Activated CD4-positive, alpha-beta memory T cell treated with anti-CD3 and anti-CD28 coated beads for 36 hours (primary cell): ENCODE results near the gene ANXA4. TPM values are rescaled to one million over a fixed set of nuclear protein-coding genes. Genes with fewer than 3 reads are reported as not detected.
"Not testable (repeated sequence)": the region's sequence is repeated elsewhere in the genome, so short reads cannot be mapped to it uniquely, and the experiment has no call there.

Experiments
- CTCF ChIA-PET: fragments of 350-600 bp; sonication (Branson Sonifier 250); formaldehyde crosslinking; loops from one replicate; lab custom pipeline; 2021; ENCODE audit warnings: antibody characterized with exemption, inconsistent platforms; lab: Charles Lee
- POLR2A ChIA-PET: fragments of 350-600 bp; sonication (Branson Sonifier 250); formaldehyde crosslinking; loops from one replicate; lab custom pipeline; 2021; ENCODE audit warnings: antibody characterized with exemption; lab: Charles Lee
- DNase-seq: peaks from one replicate; pipeline ENCODE4 v3.0.0-alpha.2; 2020
- H3K27ac Mint-ChIP-seq: one replicate; pipeline ENCODE4 v1.8.0; 2021; ENCODE audit warnings: mixed read lengths
- H3K27me3 Mint-ChIP-seq: one replicate; pipeline ENCODE4 v1.8.0; 2021; ENCODE audit warnings: mixed read lengths
- H3K36me3 Mint-ChIP-seq: one replicate; pipeline ENCODE4 v1.8.0; 2021; ENCODE audit warnings: mixed read lengths
- H3K4me1 Mint-ChIP-seq: one replicate; pipeline ENCODE4 v1.8.0; 2021; ENCODE audit warnings: low read depth, mixed read lengths
- H3K4me3 Mint-ChIP-seq: one replicate; pipeline ENCODE4 v1.8.0; 2021; ENCODE audit warnings: mild to moderate bottlenecking, mixed read lengths
- H3K9me3 Mint-ChIP-seq: one replicate; pipeline ENCODE4 v1.8.0; 2021; ENCODE audit warnings: mixed read lengths
- intact Hi-C: fragments of 100-400 bp; cut with micrococcal nuclease; formaldehyde crosslinking; loops from one replicate; pipeline ENCODE4 v1.15.1; 2023
- total RNA-seq, 2 experiments: library from RNA; stranded (reverse); gene quantifications; one replicate each; pipeline ENCODE4 v1.2.3, GENCODE V29; 2021

The ANXA4 gene
- total RNA-seq, 2 experiments from 2014 or later = 41.3 to 43.2 TPM

- Mint-ChIP-seq H3K4me1 (peaks cover 6% of the 10 kb centered on the region), H3K36me3 (no peaks in the 10 kb centered on the region), H3K27me3 (no peaks in the 10 kb centered on the region), H3K4me3 (no peak overlapping the region), H3K9me3 (peaks cover 6% of the 10 kb centered on the region), H3K27ac (no peak overlapping the region)
- intact Hi-C loops = no loop called here
- CTCF ChIA-PET = interaction anchor here (2.0 kb wide), 1 partner anchor 144 kb away, joined by 13 read pairs; no protein-coding TSS in a partner anchor
- POLR2A ChIA-PET = no interaction called here
- DNase-seq = no peak
Observed at GRCh38 chr2:69709290-69709689, 32.6 kb upstream of the ANXA4 start.

GRCh38 chr2:69711971-69712370, 30.0 kb upstream of the ANXA4 start:
- peaks cover 20% of the 10 kb centered on the region for H3K4me1 Mint-ChIP-seq
- POLR2A ChIA-PET = no interaction called here
- no peak for DNase-seq
- intact Hi-C loops = loop anchor here (5.0 to 10.0 kb wide), 2 partner anchors 277 to 335 kb away; partner anchors contain the start of gene NFU1
- no peaks in the 10 kb centered on the region for H3K27me3 Mint-ChIP-seq
- CTCF ChIA-PET = interaction anchor here (1.5 to 4.8 kb wide), 3 partner anchors 147 to 152 kb away, joined by 3 to 52 read pairs (median 30); no protein-coding TSS in a partner anchor
- H3K27ac Mint-ChIP-seq = no peak overlapping the region
- no peak overlapping the region for H3K4me3 Mint-ChIP-seq
- peaks cover 6% of the 10 kb centered on the region for H3K9me3 Mint-ChIP-seq
- H3K36me3 Mint-ChIP-seq = no peaks in the 10 kb centered on the region

- Mint-ChIP-seq H3K27me3 (no peaks in the 10 kb centered on the region), H3K9me3 (peaks cover 6% of the 10 kb centered on the region), H3K4me1 (peaks cover 17% of the 10 kb centered on the region), H3K36me3 (no peaks in the 10 kb centered on the region), H3K27ac (no peak overlapping the region), H3K4me3 (no peak overlapping the region)
- intact Hi-C loops = loop anchor here (1.0 to 10.0 kb wide), 5 partner anchors 39 to 337 kb away; partner anchors contain the start of gene NFU1
- no peak for DNase-seq
- CTCF ChIA-PET = interaction anchor here (0.6 to 4.8 kb wide), 16 partner anchors 11 to 362 kb away, joined by 3 to 52 read pairs (median 5); partner anchors contain the start of genes AAK1 and NFU1
- POLR2A ChIA-PET = no interaction called here
Observed at GRCh38 chr2:69714024-69714423, 27.9 kb upstream of the ANXA4 start.

GRCh38 chr2:69714539-69715220, 27.3 kb upstream of the ANXA4 start:
- H3K9me3 Mint-ChIP-seq, H3K4me3 Mint-ChIP-seq, H3K27me3 Mint-ChIP-seq, H3K36me3 Mint-ChIP-seq, POLR2A ChIA-PET: not testable (repeated sequence)
- Mint-ChIP-seq H3K27ac (peak overlapping the region; percentile 23), H3K4me1 (peaks cover 17% of the 10 kb centered on the region)
- CTCF ChIA-PET = interaction anchor here (0.6 to 4.8 kb wide), 17 partner anchors 11 to 361 kb away, joined by 3 to 52 read pairs (median 5); partner anchors contain the start of gene NFU1
- intact Hi-C loops = loop anchor here (1.0 to 10.0 kb wide), 5 partner anchors 40 to 337 kb away; partner anchors contain the start of gene NFU1
- DNase-seq = peak; percentile 94

GRCh38 chr2:69715964-69716363, 26.0 kb upstream of the ANXA4 start:
- ChIA-PET CTCF (interaction anchor here (0.7 to 4.8 kb wide), 10 partner anchors 9 to 341 kb away, joined by 3 to 52 read pairs (median 4); partner anchors contain the start of gene NFU1), POLR2A (interaction anchor here (1.1 kb wide), 1 partner anchor 70 kb away, joined by 4 read pairs; no protein-coding TSS in a partner anchor)
- H3K4me1 Mint-ChIP-seq = peaks cover 17% of the 10 kb centered on the region
- no peak overlapping the region for H3K27ac Mint-ChIP-seq
- no peaks in the 10 kb centered on the region for H3K36me3 Mint-ChIP-seq
- H3K4me3 Mint-ChIP-seq = no peak overlapping the region
- peaks cover 1% of the 10 kb centered on the region for H3K9me3 Mint-ChIP-seq
- intact Hi-C loops = loop anchor here (2.0 to 10.0 kb wide), 2 partner anchors 41 to 281 kb away; partner anchors contain the start of gene NFU1
- DNase-seq = no peak
- H3K27me3 Mint-ChIP-seq = no peaks in the 10 kb centered on the region

GRCh38 chr2:69716555-69717120, 25.3 kb upstream of the ANXA4 start:
- POLR2A ChIA-PET = interaction anchor here (1.1 kb wide), 1 partner anchor 71 kb away, joined by 4 read pairs; no protein-coding TSS in a partner anchor
- H3K27ac Mint-ChIP-seq = no peak overlapping the region
- H3K36me3 Mint-ChIP-seq = no peaks in the 10 kb centered on the region
- H3K4me1 Mint-ChIP-seq = peaks cover 15% of the 10 kb centered on the region
- DNase-seq = no peak
- H3K27me3 Mint-ChIP-seq = no peaks in the 10 kb centered on the region
- CTCF ChIA-PET = interaction anchor here (0.8 to 4.8 kb wide), 8 partner anchors 9 to 341 kb away, joined by 3 to 52 read pairs (median 4); no protein-coding TSS in a partner anchor
- no peak overlapping the region for H3K4me3 Mint-ChIP-seq
- H3K9me3 Mint-ChIP-seq = no peaks in the 10 kb centered on the region
- intact Hi-C loops = loop anchor here (10.0 kb wide), 1 partner anchor 282 kb away; the partner anchor contains the start of gene NFU1

GRCh38 chr2:69717186-69717585, 24.7 kb upstream of the ANXA4 start:
- intact Hi-C loops = loop anchor here (10.0 kb wide), 1 partner anchor 282 kb away; the partner anchor contains the start of gene NFU1
- no peak overlapping the region for H3K27ac Mint-ChIP-seq
- peaks cover 14% of the 10 kb centered on the region for H3K4me1 Mint-ChIP-seq
- no peaks in the 10 kb centered on the region for H3K27me3 Mint-ChIP-seq
- no peak overlapping the region for H3K4me3 Mint-ChIP-seq
- H3K9me3 Mint-ChIP-seq = no peaks in the 10 kb centered on the region
- no peak for DNase-seq
- CTCF ChIA-PET = interaction anchor here (1.1 to 4.2 kb wide), 4 partner anchors 8 to 158 kb away, joined by 4 to 35 read pairs (median 15); no protein-coding TSS in a partner anchor
- POLR2A ChIA-PET = no interaction called here
- H3K36me3 Mint-ChIP-seq = no peaks in the 10 kb centered on the region

- DNase-seq = no peak
- H3K36me3 Mint-ChIP-seq = no peaks in the 10 kb centered on the region
- no peak overlapping the region for H3K4me3 Mint-ChIP-seq
- ChIA-PET CTCF (interaction anchor here (3.8 kb wide), 1 partner anchor 158 kb away, joined by 25 read pairs; no protein-coding TSS in a partner anchor), POLR2A (no interaction called here)
- no peaks in the 10 kb centered on the region for H3K9me3 Mint-ChIP-seq
- peaks cover 14% of the 10 kb centered on the region for H3K4me1 Mint-ChIP-seq
- intact Hi-C loops = loop anchor here (10.0 kb wide), 1 partner anchor 283 kb away; the partner anchor contains the start of gene NFU1
- H3K27ac Mint-ChIP-seq = no peak overlapping the region
- H3K27me3 Mint-ChIP-seq = no peaks in the 10 kb centered on the region
Observed at GRCh38 chr2:69717861-69718273, 24.1 kb upstream of the ANXA4 start.

- no peaks in the 10 kb centered on the region for H3K9me3 Mint-ChIP-seq
- ChIA-PET POLR2A (no interaction called here), CTCF (interaction anchor here (0.7 to 3.8 kb wide), 5 partner anchors 9 to 866 kb away, joined by 3 to 25 read pairs (median 4); no protein-coding TSS in a partner anchor)
- no peak overlapping the region for H3K4me3 Mint-ChIP-seq
- no peak for DNase-seq
- no peak overlapping the region for H3K27ac Mint-ChIP-seq
- intact Hi-C loops = loop anchor here (10.0 kb wide), 1 partner anchor 284 kb away; the partner anchor contains the start of gene NFU1
- no peaks in the 10 kb centered on the region for H3K27me3 Mint-ChIP-seq
- H3K4me1 Mint-ChIP-seq = peaks cover 14% of the 10 kb centered on the region
- H3K36me3 Mint-ChIP-seq = no peaks in the 10 kb centered on the region
Observed at GRCh38 chr2:69718338-69718965, 23.5 kb upstream of the ANXA4 start.

GRCh38 chr2:69720404-69720803, 21.5 kb upstream of the ANXA4 start:
- H3K27me3 Mint-ChIP-seq = no peaks in the 10 kb centered on the region
- ChIA-PET POLR2A (no interaction called here), CTCF (interaction anchor here (1.0 to 1.4 kb wide), 2 partner anchors 161 to 345 kb away, joined by 4 read pairs; no protein-coding TSS in a partner anchor)
- no peaks in the 10 kb centered on the region for H3K9me3 Mint-ChIP-seq
- H3K4me3 Mint-ChIP-seq = no peak overlapping the region
- no peaks in the 10 kb centered on the region for H3K36me3 Mint-ChIP-seq
- peaks cover 11% of the 10 kb centered on the region for H3K4me1 Mint-ChIP-seq
- intact Hi-C loops = loop anchor here (5.0 to 10.0 kb wide), 3 partner anchors 54 to 344 kb away; no protein-coding TSS in a partner anchor
- H3K27ac Mint-ChIP-seq = no peak overlapping the region
- no peak for DNase-seq

- Mint-ChIP-seq H3K4me1 (peaks cover 7% of the 10 kb centered on the region), H3K9me3 (no peaks in the 10 kb centered on the region), H3K27me3 (no peaks in the 10 kb centered on the region), H3K36me3 (no peaks in the 10 kb centered on the region), H3K27ac (no peak overlapping the region), H3K4me3 (no peak overlapping the region)
- DNase-seq = no peak
- intact Hi-C loops = loop anchor here (5.0 to 10.0 kb wide), 3 partner anchors 54 to 344 kb away; no protein-coding TSS in a partner anchor
- ChIA-PET CTCF (interaction anchor here (1.0 to 1.4 kb wide), 2 partner anchors 162 to 345 kb away, joined by 4 read pairs; no protein-coding TSS in a partner anchor), POLR2A (no interaction called here)
Observed at GRCh38 chr2:69721022-69721421, 20.9 kb upstream of the ANXA4 start.
